ENCODE measurements around the gene EXOC4.
"Not testable (repeated sequence)": the region's sequence is repeated elsewhere in the genome, so short reads cannot be mapped to it uniquely, and the experiment has no call there.

EXOC4 gene

GRCh38 chr7:134077560-134077959, 824.7 kb downstream of the EXOC4 start:
- not testable (repeated sequence) for H3K9me3 ChIP-seq (ENCODE audit: insufficient read depth, low read depth, low read length); H3K4me3 ChIP-seq (ENCODE audit: low read length); H3K36me3 ChIP-seq (ENCODE audit: insufficient read depth, low read length); H3K27me3 ChIP-seq (ENCODE audit: insufficient read depth, low read length); H3K27ac ChIP-seq (ENCODE audit: low read depth, low read length); H3K9ac ChIP-seq (ENCODE audit: low read depth, low read length); H3K4me1 ChIP-seq (ENCODE audit: insufficient read depth, low read length)
- 96% methylated on average over 2 of the region's 2 CpGs for WGBS

GRCh38 chr7:134078991-134079390, 826.1 kb downstream of the EXOC4 start:
- no peak overlapping the region for H3K27ac ChIP-seq (ENCODE audit: low read depth, low read length)
- WGBS, result 92% methylated on average over 2 of the region's 2 CpGs
- no peaks in the 10 kb centered on the region; the same call in 1 of the 2 replicates for H3K4me1 ChIP-seq (ENCODE audit: insufficient read depth, low read length)
- no peak overlapping the region for H3K9ac ChIP-seq (ENCODE audit: low read depth, low read length)
- no peak overlapping the region for H3K4me3 ChIP-seq (ENCODE audit: low read length)
- H3K27me3 ChIP-seq (ENCODE audit: insufficient read depth, low read length), result no peaks in the 10 kb centered on the region
- no peaks in the 10 kb centered on the region for H3K9me3 ChIP-seq (ENCODE audit: insufficient read depth, low read depth, low read length)
- peaks cover 3% of the 10 kb centered on the region; the same call in 1 of the 2 replicates for H3K36me3 ChIP-seq (ENCODE audit: insufficient read depth, low read length)

GRCh38 chr7:134081695-134082094, 828.8 kb downstream of the EXOC4 start:
- H3K9me3 ChIP-seq (ENCODE audit: insufficient read depth, low read depth, low read length), result peaks cover 4% of the 10 kb centered on the region; the same call in 1 of the 2 replicates
- no peak overlapping the region for H3K4me3 ChIP-seq (ENCODE audit: low read length)
- no peak overlapping the region for H3K9ac ChIP-seq (ENCODE audit: low read depth, low read length)
- no peaks in the 10 kb centered on the region for H3K27me3 ChIP-seq (ENCODE audit: insufficient read depth, low read length)
- H3K36me3 ChIP-seq (ENCODE audit: insufficient read depth, low read length), result no peaks in the 10 kb centered on the region; the same call in 1 of the 2 replicates
- 100% methylated on average over 1 of the region's 1 CpG for WGBS
- no peaks in the 10 kb centered on the region; the same call in 1 of the 2 replicates for H3K4me1 ChIP-seq (ENCODE audit: insufficient read depth, low read length)
- no peak overlapping the region for H3K27ac ChIP-seq (ENCODE audit: low read depth, low read length)

GRCh38 chr7:134083766-134084487, 831.0 kb downstream of the EXOC4 start:
- Histone ChIP-seq H3K36me3 (ENCODE audit: insufficient read depth, low read length) (no peaks in the 10 kb centered on the region), H3K27ac (ENCODE audit: low read depth, low read length) (no peak overlapping the region), H3K9ac (ENCODE audit: low read depth, low read length) (no peak overlapping the region), H3K9me3 (ENCODE audit: insufficient read depth, low read depth, low read length) (peaks cover 26% of the 10 kb centered on the region), H3K27me3 (ENCODE audit: insufficient read depth, low read length) (no peaks in the 10 kb centered on the region), H3K4me1 (ENCODE audit: insufficient read depth, low read length) (no peaks in the 10 kb centered on the region; the same call in 1 of the 2 replicates), H3K4me3 (ENCODE audit: low read length) (no peak overlapping the region)
- 79% methylated on average over 3 of the region's 3 CpGs for WGBS

- Histone ChIP-seq H3K4me1 (ENCODE audit: insufficient read depth, low read length) (no peaks in the 10 kb centered on the region), H3K9me3 (ENCODE audit: insufficient read depth, low read depth, low read length) (peaks cover 33% of the 10 kb centered on the region)
These were observed 831.7 kb downstream of the EXOC4 start for GRCh38 chr7:134084488-134085144.

GRCh38 chr7:134085311-134085710, 832.4 kb downstream of the EXOC4 start:
- H3K9me3 ChIP-seq (ENCODE audit: insufficient read depth, low read depth, low read length), result peaks cover 40% of the 10 kb centered on the region

More at GRCh38 chr7:134084488-134085144, 831.7 kb downstream of the EXOC4 start:
- H3K27me3 ChIP-seq (ENCODE audit: insufficient read depth, low read length), result no peaks in the 10 kb centered on the region
- no peak overlapping the region for H3K4me3 ChIP-seq (ENCODE audit: low read length)
- H3K27ac ChIP-seq (ENCODE audit: low read depth, low read length), result no peak overlapping the region
- WGBS, result 89% methylated on average over 3 of the region's 3 CpGs
- no peak overlapping the region for H3K9ac ChIP-seq (ENCODE audit: low read depth, low read length)
- H3K36me3 ChIP-seq (ENCODE audit: insufficient read depth, low read length), result no peaks in the 10 kb centered on the region

GRCh38 chr7:134086998-134087735, 834.3 kb downstream of the EXOC4 start:
- H3K4me3 ChIP-seq (ENCODE audit: low read length), result no peak overlapping the region
- 93% methylated on average over 2 of the region's 2 CpGs for WGBS

More at GRCh38 chr7:134085311-134085710, 832.4 kb downstream of the EXOC4 start:
- no peaks in the 10 kb centered on the region for H3K27me3 ChIP-seq (ENCODE audit: insufficient read depth, low read length)
- H3K9ac ChIP-seq (ENCODE audit: low read depth, low read length), result no peak overlapping the region
- no peak overlapping the region for H3K27ac ChIP-seq (ENCODE audit: low read depth, low read length)
- no peak overlapping the region for H3K4me3 ChIP-seq (ENCODE audit: low read length)
- H3K36me3 ChIP-seq (ENCODE audit: insufficient read depth, low read length), result no peaks in the 10 kb centered on the region
- H3K4me1 ChIP-seq (ENCODE audit: insufficient read depth, low read length), result no peaks in the 10 kb centered on the region

GRCh38 chr7:134088199-134088598, 835.3 kb downstream of the EXOC4 start:
- no peaks in the 10 kb centered on the region for H3K27me3 ChIP-seq (ENCODE audit: insufficient read depth, low read length)
- H3K4me1 ChIP-seq (ENCODE audit: insufficient read depth, low read length), result no peaks in the 10 kb centered on the region
- H3K27ac ChIP-seq (ENCODE audit: low read depth, low read length), result no peak overlapping the region
- H3K4me3 ChIP-seq (ENCODE audit: low read length), result no peak overlapping the region
- no peaks in the 10 kb centered on the region for H3K36me3 ChIP-seq (ENCODE audit: insufficient read depth, low read length)
- H3K9me3 ChIP-seq (ENCODE audit: insufficient read depth, low read depth, low read length), result peaks cover 66% of the 10 kb centered on the region
- H3K9ac ChIP-seq (ENCODE audit: low read depth, low read length), result no peak overlapping the region

More at GRCh38 chr7:134086998-134087735, 834.3 kb downstream of the EXOC4 start:
- Histone ChIP-seq H3K36me3 (ENCODE audit: insufficient read depth, low read length) (no peaks in the 10 kb centered on the region), H3K9ac (ENCODE audit: low read depth, low read length) (no peak overlapping the region), H3K27me3 (ENCODE audit: insufficient read depth, low read length) (no peaks in the 10 kb centered on the region), H3K9me3 (ENCODE audit: insufficient read depth, low read depth, low read length) (peaks cover 58% of the 10 kb centered on the region), H3K27ac (ENCODE audit: low read depth, low read length) (no peak overlapping the region), H3K4me1 (ENCODE audit: insufficient read depth, low read length) (no peaks in the 10 kb centered on the region)

- Histone ChIP-seq H3K27me3 (ENCODE audit: insufficient read depth, low read length) (no peaks in the 10 kb centered on the region), H3K9ac (ENCODE audit: low read depth, low read length) (no peak overlapping the region), H3K27ac (ENCODE audit: low read depth, low read length) (no peak overlapping the region), H3K4me1 (ENCODE audit: insufficient read depth, low read length) (no peaks in the 10 kb centered on the region), H3K9me3 (ENCODE audit: insufficient read depth, low read depth, low read length) (peaks cover 73% of the 10 kb centered on the region), H3K4me3 (ENCODE audit: low read length) (0 out of 2 replicates have a peak overlapping the region, but pooled peaks have one; percentile 1), H3K36me3 (ENCODE audit: insufficient read depth, low read length) (no peaks in the 10 kb centered on the region)
- 82% methylated on average over 4 of the region's 4 CpGs for WGBS
These were observed 836.6 kb downstream of the EXOC4 start for GRCh38 chr7:134089446-134089845.

GRCh38 chr7:134098072-134098471, 845.2 kb downstream of the EXOC4 start:
- H3K9me3 ChIP-seq (ENCODE audit: insufficient read depth, low read depth, low read length), result peaks cover 17% of the 10 kb centered on the region
- no peak overlapping the region for H3K4me3 ChIP-seq (ENCODE audit: low read length)
- WGBS, result 84% methylated on average over 2 of the region's 4 CpGs
- H3K9ac ChIP-seq (ENCODE audit: low read depth, low read length), result no peak overlapping the region
- H3K4me1 ChIP-seq (ENCODE audit: insufficient read depth, low read length), result no peaks in the 10 kb centered on the region
- no peaks in the 10 kb centered on the region for H3K36me3 ChIP-seq (ENCODE audit: insufficient read depth, low read length)
- H3K27ac ChIP-seq (ENCODE audit: low read depth, low read length), result no peak overlapping the region
- no peaks in the 10 kb centered on the region for H3K27me3 ChIP-seq (ENCODE audit: insufficient read depth, low read length)

- no peaks in the 10 kb centered on the region for H3K4me1 ChIP-seq (ENCODE audit: insufficient read depth, low read length)
- no peak overlapping the region for H3K9ac ChIP-seq (ENCODE audit: low read depth, low read length)
- H3K36me3 ChIP-seq (ENCODE audit: insufficient read depth, low read length), result no peaks in the 10 kb centered on the region
- H3K4me3 ChIP-seq (ENCODE audit: low read length), result no peak overlapping the region
- 86% methylated on average over 3 of the region's 3 CpGs for WGBS
- no peaks in the 10 kb centered on the region for H3K27me3 ChIP-seq (ENCODE audit: insufficient read depth, low read length)
- no peak overlapping the region for H3K27ac ChIP-seq (ENCODE audit: low read depth, low read length)
- no peaks in the 10 kb centered on the region for H3K9me3 ChIP-seq (ENCODE audit: insufficient read depth, low read depth, low read length)
These were observed 848.8 kb downstream of the EXOC4 start for GRCh38 chr7:134101716-134102115.
